ENCODE measurements around the gene PAGE3. TPM values are rescaled to one million over a fixed set of nuclear protein-coding genes. Genes with fewer than 3 reads are reported as not detected.

The PAGE3 gene
- total RNA-seq, 4 donors from 2014 or later = not detected

DNA sequence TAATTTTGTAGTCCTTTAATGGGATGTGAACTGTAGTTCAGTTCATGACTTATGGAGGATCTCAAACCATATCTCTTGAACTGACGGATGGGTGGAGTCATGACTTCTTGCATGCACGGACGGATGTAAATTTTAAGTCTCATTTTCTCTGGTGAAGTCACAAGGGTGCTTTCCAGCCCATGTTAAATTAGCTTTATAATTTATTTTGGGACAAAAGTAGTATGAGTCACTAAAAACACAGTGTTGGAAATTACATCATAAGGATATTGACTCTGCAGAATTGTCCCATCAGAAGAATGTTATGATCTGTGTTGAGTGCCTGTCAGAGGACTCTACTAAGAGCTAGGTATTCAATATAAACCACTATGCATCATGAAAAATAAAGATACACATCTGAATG is 51.3 kb downstream of the PAGE3 start:
- no peaks in the 10 kb centered on the region for H3K36me3 ChIP-seq
- H3K27ac ChIP-seq = no peak overlapping the region
- intact Hi-C loops (cut with DNase I; ENCODE audit: low total_unique reads) = no loop called here
- no peaks in the 10 kb centered on the region for H3K4me1 ChIP-seq
- no peaks in the 10 kb centered on the region for H3K9me3 ChIP-seq
- TF ChIP-seq POLR2A (IDR thresholded peaks at IDR 0.05) = no peak
- no peak for TF ChIP-seq CTCF (IDR thresholded peaks at IDR 0.05)
- no peak for TF ChIP-seq EP300 (IDR thresholded peaks at IDR 0.05; ENCODE audit: low read depth)
- TF ChIP-seq POLR2AphosphoS5 (IDR thresholded peaks at IDR 0.05) = no peak
- 67 to 78% methylated on average over 3 of the region's 3 CpGs for WGBS, 2 donors (ENCODE audit: low coverage in 1 of 2)
- DNase-seq = no peak
- in situ Hi-C loops (cut with MboI; ENCODE audit: low pct_ligation_motif_present in 1 of 4, low pct_unique_long_range_greater_than_20kb in 1 of 4, low sequenced_read_pairs in 3 of 4) = no loop called here
- H3K27me3 ChIP-seq = no peaks in the 10 kb centered on the region
- no peak overlapping the region for H3K4me3 ChIP-seq

DNA sequence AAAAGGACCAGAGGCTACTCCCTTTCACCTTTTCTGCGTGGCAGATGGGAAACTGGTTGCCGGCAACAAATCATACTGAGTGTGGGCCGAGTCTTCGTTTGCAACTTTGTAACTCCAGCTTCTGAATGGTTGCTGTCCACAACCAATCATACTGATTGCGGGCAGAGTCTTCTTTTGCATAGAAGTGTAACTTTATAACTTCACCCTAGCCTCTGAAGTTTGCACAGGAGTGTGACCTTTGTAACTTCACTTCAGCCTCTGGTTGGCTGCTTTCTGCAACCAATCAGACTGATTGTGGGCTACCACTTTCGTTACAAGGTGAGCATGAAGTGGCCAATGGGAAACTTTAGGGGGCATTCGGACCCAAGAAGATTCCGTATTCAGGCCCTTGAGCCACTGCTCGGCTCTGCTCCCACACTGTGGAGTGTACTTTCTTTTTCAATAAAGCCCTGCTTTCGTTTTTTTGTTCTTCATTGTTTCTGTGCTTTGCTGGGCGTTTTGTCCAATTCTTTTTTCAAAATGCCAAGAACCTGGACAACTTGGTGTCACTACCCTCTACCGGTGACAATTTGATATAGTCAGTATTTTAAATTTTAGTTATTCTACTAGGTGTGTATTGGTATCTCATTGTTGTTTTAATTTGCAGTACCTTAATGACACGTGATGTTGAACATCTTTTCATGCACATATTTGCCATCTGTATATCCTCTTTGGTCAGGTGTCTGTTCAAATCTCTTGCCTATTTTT is 53.6 kb downstream of the PAGE3 start:
- DNase-seq = no peak
- in situ Hi-C loops (cut with MboI; ENCODE audit: low pct_ligation_motif_present in 1 of 4, low pct_unique_long_range_greater_than_20kb in 1 of 4, low sequenced_read_pairs in 3 of 4) (no loop called here), intact Hi-C loops (cut with DNase I; ENCODE audit: low total_unique reads) (no loop called here)
- no peaks in the 10 kb centered on the region for H3K36me3 ChIP-seq
- H3K4me1 ChIP-seq = no peaks in the 10 kb centered on the region
- 53 to 62% methylated on average over 4 to 13 of the region's 13 CpGs for WGBS, 2 donors (ENCODE audit: low coverage in 1 of 2)
- no peak overlapping the region for H3K4me3 ChIP-seq
- H3K27ac ChIP-seq = no peak overlapping the region
- TF ChIP-seq POLR2A (IDR thresholded peaks at IDR 0.05) = no peak
- H3K27me3 ChIP-seq = no peaks in the 10 kb centered on the region
- H3K9me3 ChIP-seq = no peaks in the 10 kb centered on the region

Other genes with a start within 250 kb of the PAGE3 start
- not detected for gene ALAS2, start 233.9 kb downstream of the PAGE3 start, total RNA-seq
- gene PAGE2B, start 189.9 kb downstream of the PAGE3 start, total RNA-seq = 1 to 10 TPM in 1 of 4 donors, not detected in 3; 2.0 TPM
- not detected for gene PAGE2, start 175.9 kb downstream of the PAGE3 start, total RNA-seq
- gene PAGE5, start 44.6 kb downstream of the PAGE3 start, total RNA-seq = not detected
- gene MAGEH1, start 187.2 kb upstream of the PAGE3 start, total RNA-seq = 10 to 100 TPM in 1 of 4 donors, 1 to 10 TPM in 3; 3.0 to 10.6 (median 7.1) TPM
- under 1 TPM in 2 of 4 donors, not detected in 2; 0.64 to 0.68 TPM for gene USP51, start 224.9 kb upstream of the PAGE3 start, total RNA-seq

Data from transverse colon (tissue), 4 donors.